Body of pancreas (tissue), 4 donors: Measurements from ENCODE around the gene EIF3I. TPM values are rescaled to one million over a fixed set of nuclear protein-coding genes. Genes with fewer than 3 reads are reported as not detected.

Experiments
- ATAC-seq: fragments of 150-250 bp; one replicate; pipeline ENCODE4 v1.9.1; 2016
- DNase-seq, 4 donors: peaks; one replicate each; pipeline ENCODE4 v3.0.0-alpha.2; 2019
- H3K27ac ChIP-seq, 4 donors: fragments of 200-600 bp; sonication (generic); 1 replicate in 3 of 4; 2 replicates in 1 of 4; pipeline versions ENCODE4 v1.5.1 to v1.6.1; 2016 to 2019; ENCODE audit warnings: mild to moderate bottlenecking in 1 of 4, mixed read lengths in 1 of 4, moderate library complexity in 1 of 4
- H3K27me3 ChIP-seq, 2 donors: fragments of 200-600 bp; sonication (generic); one replicate each; pipeline ENCODE4 v1.6.0; 2016; ENCODE audit warnings: mild to moderate bottlenecking in 1 of 2
- H3K36me3 ChIP-seq, 2 donors: fragments of 200-600 bp; sonication (generic); replicated peaks in 1 of 2; 2 replicates each; pipeline ENCODE4 v1.5.1; 2016; ENCODE audit warnings: low read depth in 2 of 2; ENCODE audit not compliant: insufficient read depth in 1 of 2
- H3K4me1 ChIP-seq: fragments of 200-600 bp; sonication (generic); one replicate; pipeline ENCODE4 v1.6.0; 2016
- H3K4me3 ChIP-seq, 2 donors: fragments of 200-600 bp; sonication (generic); 1 replicate in 1 of 2; 2 replicates in 1 of 2; pipeline ENCODE4 v1.5.1; 2016 to 2019
- H3K9me3 ChIP-seq, 3 donors: fragments of 200-600 bp; sonication (generic); 1 replicate in 2 of 3; 2 replicates in 1 of 3; pipeline ENCODE4 v1.5.1; 2016
- CTCF ChIP-seq, 7 experiments: fragments of 450-650 bp in 4 of 7; fragments of 200-600 bp in 3 of 7; sonication (generic) in 3 of 7; IDR thresholded peaks; one replicate each; pipeline ENCODE4 v1.5.1; 2016 to 2019; ENCODE audit warnings: antibody characterized with exemption in 7 of 7
- POLR2A ChIP-seq, 3 donors: fragments of 450-650 bp; IDR thresholded peaks; one replicate each; pipeline ENCODE4 v1.6.1; 2016; ENCODE audit warnings: antibody characterized with exemption in 3 of 3, mild to moderate bottlenecking in 2 of 3
- WGBS, 2 donors: methylation state at CpG; one replicate each; pipeline ENCODE4 v1.1.5; 2017; 5-methylcytosine and 5-hydroxymethylcytosine counted together
- intact Hi-C: fragments of 100-400 bp; cut with DNase I; formaldehyde crosslinking; loops from one replicate; pipeline ENCODE4 v1.15.1; 2023
- total RNA-seq, 2 donors: library from RNA; depleted of rRNA; stranded (reverse); fragments of >200 nt; gene quantifications; one replicate each; pipeline ENCODE4 v1.1.0, GENCODE V29; 2016

Gene EIF3I
- total RNA-seq, 2 donors from 2014 or later, result 69.5 to 81.7 TPM

- Histone ChIP-seq H3K36me3 (peaks cover 5 to 7% of the 10 kb centered on the region in 2 donors), H3K27me3 (no peaks in the 10 kb centered on the region), H3K9me3 (no peaks in the 10 kb centered on the region), H3K4me1 (peaks cover 31% of the 10 kb centered on the region), H3K4me3 (no peak overlapping the region), H3K27ac (peak overlapping the region; percentile 72 to 77 (median 74))
- WGBS, 2 donors, result 13 to 22% methylated on average over 6 of the region's 6 CpGs
- TF ChIP-seq POLR2A (IDR thresholded peaks at IDR 0.05) (peak in 1 of 3 donors; percentile 5), CTCF (IDR thresholded peaks at IDR 0.05) (no peak)
- DNase-seq (peak; percentile 70 to 91 (median 89)), ATAC-seq (peak; percentile 51)
- intact Hi-C loops, result no loop called here
These were observed 22.5 kb upstream of the EIF3I start for GRCh38 chr1:32199717-32200072.

- intact Hi-C loops, result no loop called here
- H3K27ac ChIP-seq, result peak within 1 kb of the TSS; percentile 72 to 77 (median 74)
- 0 to 1% methylated on average over 28 to 29 of the region's 34 CpGs for WGBS, 2 donors
- H3K9me3 ChIP-seq, result no peaks in the 10 kb centered on the region
- H3K4me3 ChIP-seq, result peak within 1 kb of the TSS; percentile 52 to 56
- no peaks in the 10 kb centered on the region for H3K27me3 ChIP-seq
- DNase-seq, result peak; percentile 52 to 62 (median 54)
- TF ChIP-seq POLR2A (IDR thresholded peaks at IDR 0.05) (peak in 1 of 3 donors; percentile 9), CTCF (IDR thresholded peaks at IDR 0.05) (no peak)
- ATAC-seq, result peak; percentile 29
- H3K36me3 ChIP-seq, result peaks cover 5 to 7% of the 10 kb centered on the region in 2 donors
- peaks cover 31% of the 10 kb centered on the region for H3K4me1 ChIP-seq
These were observed 21.8 kb upstream of the EIF3I start, which contains the start of gene CCDC28B for GRCh38 chr1:32200226-32201010. Gene CCDC28B, plus strand, starts transcription at chr1:32200595. Its CDS starts 1,341 bp downstream, at chr1:32201936.

GRCh38 chr1:32201011-32201855 is 21.0 kb upstream of the EIF3I start:
- 5 to 7% methylated on average over 11 to 25 of the region's 26 CpGs for WGBS, 2 donors
- no peaks in the 10 kb centered on the region for H3K9me3 ChIP-seq
- peak; percentile 64 to 75 (median 72) for DNase-seq
- peaks cover 36% of the 10 kb centered on the region for H3K4me1 ChIP-seq
- H3K27ac ChIP-seq, result peak overlapping the region; percentile 72 to 77 (median 74)
- peak; percentile 38 for ATAC-seq
- H3K27me3 ChIP-seq, result no peaks in the 10 kb centered on the region
- intact Hi-C loops, result no loop called here
- H3K4me3 ChIP-seq, result peak overlapping the region; percentile 52 to 56
- TF ChIP-seq CTCF (IDR thresholded peaks at IDR 0.05), result peak in 1 of 7 experiments; percentile 18
- TF ChIP-seq POLR2A (IDR thresholded peaks at IDR 0.05), result peak in 2 of 3 donors; percentile 14 to 19
- peaks cover 2 to 5% of the 10 kb centered on the region in 2 donors for H3K36me3 ChIP-seq

GRCh38 chr1:32204943-32205361 is 17.3 kb upstream of the EIF3I start:
- intact Hi-C loops, result no loop called here
- Histone ChIP-seq H3K4me1 (peaks cover 42% of the 10 kb centered on the region), H3K9me3 (no peaks in the 10 kb centered on the region), H3K4me3 (peak overlapping the region; percentile 62 to 66), H3K27me3 (no peaks in the 10 kb centered on the region), H3K27ac (peak overlapping the region in 3 of 4 donors; percentile 44 to 64 (median 60)), H3K36me3 (no peaks in the 10 kb centered on the region)
- ATAC-seq (peak; percentile 10), DNase-seq (peak in 2 of 4 donors; percentile 30 to 39)
- 17 to 27% methylated on average over 21 to 26 of the region's 26 CpGs for WGBS, 2 donors
- TF ChIP-seq POLR2A (IDR thresholded peaks at IDR 0.05) (no peak), CTCF (IDR thresholded peaks at IDR 0.05) (no peak)
